HG03442 (cell line): Measurements from ENCODE around the gene TSHZ1.
"Not testable (repeated sequence)": the region's sequence is repeated elsewhere in the genome, so short reads cannot be mapped to it uniquely, and the experiment has no call there.

ENCODE experiments used
- ATAC-seq: cut with Tn5 transposase; IDR thresholded peaks from one replicate; pipeline ENCODE4 v1.9.1; 2021; ENCODE audit warnings: mild to moderate bottlenecking, moderate library complexity; ENCODE audit not compliant: unreplicated experiment

TSHZ1 gene

DNA sequence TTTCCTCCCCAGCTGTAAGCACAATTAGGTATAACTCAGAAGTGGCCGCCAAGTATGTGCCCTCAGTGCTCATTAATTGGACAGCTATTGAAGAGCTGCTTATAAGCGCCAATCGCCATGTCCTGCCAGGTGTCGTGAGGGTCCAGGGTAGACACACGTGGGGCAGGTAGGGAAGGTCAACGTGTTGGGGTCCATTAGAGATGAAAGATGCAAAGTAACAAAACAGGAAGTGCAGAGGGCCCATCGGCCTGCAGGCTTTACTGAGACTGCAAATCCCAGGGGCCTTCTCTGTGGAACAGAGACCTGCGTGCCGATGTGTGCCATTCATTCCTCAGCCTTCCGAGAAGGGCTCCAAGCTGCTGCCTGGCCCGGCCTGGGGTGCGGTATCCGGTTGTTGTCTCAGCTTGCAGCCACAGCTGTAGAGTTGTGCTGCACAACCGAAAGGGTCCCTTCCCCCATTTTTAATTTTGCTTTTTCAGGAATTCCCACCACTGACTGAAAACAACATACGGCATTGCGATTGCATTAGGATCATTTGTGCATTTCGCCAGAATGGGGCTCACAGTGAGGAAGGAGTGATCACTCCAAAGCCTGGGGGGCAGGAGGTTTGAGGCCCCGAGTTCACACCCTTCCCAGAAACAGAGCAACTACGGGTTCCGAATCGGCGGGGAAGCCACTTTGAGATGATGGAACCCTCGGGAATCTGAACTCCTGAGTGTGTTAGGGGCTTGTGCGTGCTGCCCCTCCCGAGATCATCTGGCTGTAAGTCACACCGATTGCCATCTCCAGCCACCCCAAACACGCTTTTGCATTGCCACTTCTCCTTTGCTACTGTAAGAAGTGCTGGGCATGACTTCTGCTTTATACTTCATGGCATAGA, 94.3 kb downstream of the TSHZ1 start:
- no peak for ATAC-seq

DNA sequence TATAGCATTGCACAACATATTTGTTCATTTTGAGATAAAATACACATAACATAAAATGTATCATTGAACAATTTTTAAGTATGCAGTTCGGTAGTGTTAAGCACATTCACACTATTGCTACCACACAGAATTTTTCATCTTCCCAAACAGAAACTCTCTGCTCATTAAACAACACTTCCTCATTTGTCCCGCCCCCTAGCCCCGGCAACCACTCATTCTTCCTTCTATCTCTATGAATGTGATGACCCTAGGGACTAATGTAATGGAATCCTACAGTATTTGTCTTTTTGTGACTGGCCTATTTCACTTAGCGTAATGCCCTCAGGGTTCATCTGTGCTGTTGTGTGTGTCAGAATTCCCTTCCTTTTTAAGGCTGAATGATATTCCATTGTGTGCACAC, 95.4 kb downstream of the TSHZ1 start:
- no peak for ATAC-seq

DNA sequence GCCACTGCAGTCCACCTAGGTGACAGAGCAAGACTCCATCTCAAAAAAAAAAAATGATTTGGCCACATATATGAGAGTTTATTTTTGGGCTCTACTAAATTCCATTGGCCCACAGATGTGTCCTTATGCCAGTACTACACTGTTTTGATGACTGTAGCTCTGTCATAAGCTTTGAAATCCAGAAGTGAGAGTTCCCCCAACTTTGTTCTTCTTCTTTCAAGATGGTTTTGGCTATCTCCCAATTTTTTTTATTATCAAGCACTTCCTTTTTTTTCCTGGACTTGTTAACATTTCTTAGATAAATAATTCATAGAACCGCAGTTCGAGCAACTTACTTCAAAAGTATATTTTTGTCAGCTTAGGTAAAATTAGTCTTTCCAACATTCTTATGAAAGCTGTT, 96.9 kb downstream of the TSHZ1 start:
- no peak for ATAC-seq

GRCh38 chr18:75309564-75309963, 99.0 kb downstream of the TSHZ1 start:
- no peak for ATAC-seq

DNA sequence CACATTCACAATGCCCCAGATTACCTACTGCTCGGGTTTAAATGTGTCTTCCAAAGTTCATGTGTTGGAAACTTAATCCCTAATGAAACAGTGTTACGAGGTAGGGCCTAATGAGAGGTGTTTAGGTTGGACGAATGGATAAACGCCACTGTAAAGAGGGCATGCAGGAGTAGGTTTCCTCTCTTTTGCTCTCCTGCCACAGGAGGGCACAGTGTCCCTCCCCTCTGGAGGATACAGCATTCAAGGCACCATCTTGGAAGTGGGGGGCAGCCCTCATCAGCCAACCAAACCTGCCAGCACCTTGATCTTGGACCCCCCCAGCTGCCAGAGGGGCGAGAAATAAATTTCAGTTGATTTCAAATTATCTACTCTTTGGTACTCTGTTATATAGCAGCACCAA, 103.5 kb downstream of the TSHZ1 start:
- ATAC-seq, result no peak

- no peak for ATAC-seq
Measured at GRCh38 chr18:75314606-75315005, 104.0 kb downstream of the TSHZ1 start.

DNA sequence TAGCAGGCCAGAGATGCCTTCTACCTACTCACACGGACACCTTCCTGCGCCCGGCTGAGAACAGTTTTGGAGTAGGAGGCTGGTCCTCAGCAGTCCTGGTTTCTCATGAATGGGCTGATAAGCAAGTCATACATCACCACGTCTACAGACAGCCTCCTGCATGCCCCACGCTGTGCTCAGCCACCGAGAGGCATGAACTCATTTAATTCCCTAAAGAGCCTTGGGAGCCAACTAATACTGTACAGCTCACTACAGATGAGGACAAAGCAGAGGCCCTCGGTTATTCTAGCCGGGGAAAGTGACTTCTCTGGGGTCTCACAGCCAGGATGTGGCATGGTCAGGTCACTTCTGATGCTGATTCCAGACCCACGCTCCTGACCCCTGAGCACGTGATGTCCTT, 105.6 kb downstream of the TSHZ1 start:
- ATAC-seq, result no peak

- no peak for ATAC-seq
Measured at GRCh38 chr18:75316826-75317225, 106.2 kb downstream of the TSHZ1 start.

DNA sequence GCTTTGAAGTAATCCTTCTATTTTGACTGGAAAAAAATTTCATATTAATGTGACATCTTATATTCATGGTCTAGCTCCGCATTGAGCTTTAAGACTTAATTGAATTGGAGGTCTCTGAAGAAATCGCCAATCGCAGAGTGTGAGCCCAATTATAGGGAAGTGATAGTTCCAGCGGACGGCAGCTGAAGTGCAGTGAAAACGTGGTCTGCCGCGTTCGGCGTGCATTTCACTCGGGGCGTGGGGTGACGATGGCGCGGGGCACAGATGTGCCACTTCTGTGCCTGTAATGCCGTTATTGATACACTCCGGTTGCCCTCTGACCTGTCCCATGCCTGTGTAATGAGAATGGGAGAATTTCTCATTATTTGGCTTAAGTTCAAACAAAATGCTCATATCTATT, 106.7 kb downstream of the TSHZ1 start:
- no peak for ATAC-seq

DNA sequence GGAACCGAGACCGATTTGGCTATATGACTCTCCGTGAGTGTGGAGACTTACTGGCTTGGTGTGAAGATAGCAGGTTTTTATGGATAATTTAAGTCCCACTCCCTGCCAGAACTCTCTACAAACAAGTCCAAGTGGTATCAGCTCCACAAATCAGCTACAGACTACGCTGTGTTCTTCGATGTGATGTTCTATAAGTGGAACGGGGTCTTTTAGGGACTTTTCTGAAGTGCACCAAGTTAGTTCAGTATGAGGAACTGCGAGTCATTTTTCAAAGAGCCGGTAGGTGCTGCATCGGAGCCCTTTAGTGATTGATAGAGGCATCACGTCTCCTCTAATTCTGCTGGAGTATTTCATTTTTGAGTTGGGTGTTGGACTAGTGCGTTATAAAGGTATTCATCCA, 107.1 kb downstream of the TSHZ1 start:
- ATAC-seq, result no peak

DNA sequence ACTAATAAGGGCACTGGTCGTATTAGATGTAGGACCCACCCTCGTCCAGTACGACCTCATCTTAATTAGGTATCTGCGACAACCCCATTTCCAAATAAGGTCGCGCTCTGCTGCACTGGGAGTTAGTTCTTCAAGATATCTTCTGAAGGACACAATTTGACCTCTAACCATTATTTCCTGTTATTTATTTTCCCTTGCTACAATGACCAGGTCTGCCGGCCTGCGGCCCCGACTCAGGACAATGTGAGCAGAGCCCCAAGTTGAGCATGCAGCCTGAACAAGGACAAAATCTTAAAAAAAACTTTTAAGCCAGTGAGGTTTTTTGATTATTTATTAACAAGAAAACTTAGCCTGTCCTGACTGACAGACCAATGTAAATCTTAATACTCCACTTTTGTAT, 109.3 kb downstream of the TSHZ1 start:
- ATAC-seq, result no peak

GRCh38 chr18:75320506-75320905, 109.9 kb downstream of the TSHZ1 start:
- no peak for ATAC-seq

DNA sequence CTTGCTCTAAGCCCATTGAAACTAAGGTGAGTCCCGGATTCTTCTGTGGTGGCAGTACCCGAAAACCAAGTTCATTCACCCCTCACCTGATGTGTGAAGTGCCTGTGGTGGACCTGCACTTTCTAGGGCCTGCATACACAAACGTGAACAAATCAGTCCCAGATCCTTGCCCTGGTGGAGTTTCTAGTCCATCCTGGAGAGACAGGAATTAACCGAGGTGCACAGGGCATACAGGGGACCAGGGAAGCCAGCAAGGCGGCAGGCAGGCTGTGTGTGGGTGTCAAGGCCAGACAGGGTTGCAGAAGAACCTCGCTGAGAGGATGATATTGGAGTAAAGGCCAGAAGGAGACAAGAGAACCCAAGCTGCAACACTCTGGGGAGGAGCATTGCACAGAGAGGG, 110.8 kb downstream of the TSHZ1 start:
- ATAC-seq, result no peak

- no peak for ATAC-seq
Measured at GRCh38 chr18:75322206-75322605, 111.6 kb downstream of the TSHZ1 start.

DNA sequence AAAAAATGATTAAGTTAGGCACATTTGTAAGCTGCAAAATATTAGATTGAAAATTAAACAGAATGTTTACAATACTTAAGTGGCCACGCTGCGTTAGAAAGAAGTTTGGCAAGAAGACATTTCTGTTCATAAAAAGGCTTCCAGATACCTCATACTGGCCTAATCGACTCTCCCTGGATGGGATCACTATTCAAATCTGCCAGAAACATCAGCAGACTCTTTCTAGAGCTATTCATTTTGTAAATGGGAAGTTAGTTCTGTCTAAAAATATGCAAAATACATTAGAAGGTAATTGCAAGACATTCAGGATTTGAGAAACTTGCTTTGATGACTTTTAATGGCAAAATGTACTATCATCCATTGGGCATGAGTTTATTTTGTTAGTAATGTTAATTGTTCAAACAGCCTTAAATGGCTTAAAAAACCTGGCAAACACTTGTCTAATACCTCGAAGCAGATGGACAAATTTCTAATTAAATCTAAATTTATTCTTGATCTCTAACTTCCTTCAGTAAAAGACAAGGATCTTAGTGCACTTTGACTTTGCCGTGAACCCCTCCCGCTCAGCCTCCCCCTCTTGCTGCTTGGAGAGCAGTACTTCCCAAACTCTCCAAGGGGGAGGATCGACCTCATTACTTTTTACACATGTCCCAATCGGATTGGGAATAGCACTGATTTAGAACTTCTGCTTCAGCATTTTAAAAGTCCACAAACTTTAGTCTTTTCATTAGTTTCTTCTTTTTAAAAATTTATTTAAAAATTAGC, 113.4 kb downstream of the TSHZ1 start:
- ATAC-seq, result no peak

GRCh38 chr18:75324686-75325257, 114.2 kb downstream of the TSHZ1 start:
- no peak for ATAC-seq

DNA sequence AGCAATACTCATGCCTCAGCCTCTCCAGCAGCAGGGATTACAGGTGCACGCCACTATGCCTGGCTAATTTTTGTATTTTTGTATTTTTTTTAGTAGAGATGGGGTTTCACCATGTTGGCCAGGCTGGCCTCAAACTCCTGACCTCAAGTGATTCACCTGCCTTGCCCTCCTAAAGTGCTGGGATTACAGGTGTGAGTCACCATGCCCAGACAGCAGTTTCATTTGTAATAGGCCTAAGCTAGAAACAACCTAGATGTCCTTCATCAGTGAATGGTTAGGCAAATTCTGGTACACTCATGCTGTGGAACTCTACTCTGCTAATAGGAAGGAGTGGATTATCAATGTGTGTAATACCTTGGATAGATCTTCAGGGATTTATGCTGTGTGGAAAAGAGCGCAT, 119.2 kb downstream of the TSHZ1 start:
- not testable (repeated sequence) for ATAC-seq

DNA sequence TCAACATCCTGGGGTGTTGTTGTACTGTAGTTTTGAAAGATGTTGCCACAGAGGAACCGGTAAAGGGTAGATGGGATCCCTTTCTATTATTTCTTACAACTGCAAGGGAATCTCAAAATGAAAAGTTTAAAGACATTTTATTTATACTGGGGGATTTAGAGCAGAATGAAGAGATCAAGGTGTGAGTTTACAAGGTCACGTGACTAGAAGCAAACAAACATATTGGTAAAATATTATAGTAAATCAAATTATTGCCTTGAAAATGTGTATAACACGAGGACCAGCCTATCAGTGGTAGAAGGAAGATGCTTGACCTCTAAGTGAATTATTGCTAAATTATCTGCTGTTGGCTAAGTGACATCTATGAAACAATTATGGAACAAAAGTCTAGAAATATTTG, 119.7 kb downstream of the TSHZ1 start:
- ATAC-seq, result no peak

DNA sequence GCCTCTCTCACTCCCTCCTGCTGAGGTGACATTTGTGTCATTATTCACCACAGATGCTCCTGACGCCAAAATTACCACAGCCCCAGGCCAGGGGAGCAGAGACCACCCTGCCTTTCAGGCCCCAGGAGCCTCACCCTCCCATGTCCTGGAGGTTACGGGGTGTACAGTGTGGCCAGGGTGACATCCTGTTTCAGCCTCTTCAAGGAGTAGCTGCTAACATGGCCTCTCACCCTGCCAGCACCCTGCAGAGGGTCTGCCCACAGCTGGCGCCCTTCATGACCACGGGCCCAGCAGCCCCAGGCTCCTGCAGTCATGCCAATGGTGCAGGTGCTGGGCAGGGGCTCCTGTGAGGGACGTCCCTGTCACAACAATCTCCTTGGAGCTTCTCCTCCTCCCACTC, 124.3 kb downstream of the TSHZ1 start:
- ATAC-seq, result no peak

- no peak for ATAC-seq
Measured at GRCh38 chr18:75335511-75335910, 124.9 kb downstream of the TSHZ1 start.

DNA sequence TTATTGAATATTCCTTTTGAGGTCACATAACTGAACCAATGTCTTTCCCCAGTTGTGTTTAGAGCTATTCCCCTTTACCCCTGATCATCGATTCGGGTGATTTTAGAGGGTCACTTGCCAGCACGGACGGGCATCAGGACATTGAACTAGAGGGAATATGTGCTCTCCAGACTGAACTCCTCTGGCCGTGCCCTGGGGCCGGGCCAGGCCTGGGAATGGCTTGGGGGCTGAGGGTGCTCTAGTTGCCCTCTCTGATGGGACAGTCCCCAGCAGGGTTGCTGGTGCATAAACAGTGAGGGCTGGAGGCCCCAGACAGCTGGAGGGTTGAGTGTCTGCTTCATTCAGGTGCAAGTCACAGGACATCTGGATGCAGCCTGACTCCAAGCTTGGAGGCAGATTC, 126.2 kb downstream of the TSHZ1 start:
- ATAC-seq, result no peak

- ATAC-seq, result no peak
Measured at GRCh38 chr18:75337348-75337747, 126.8 kb downstream of the TSHZ1 start.
